CD4-positive, alpha-beta T cell treated with Interleukin-15 for 4 hours (primary cell): ENCODE results near the gene OSBP2.
"Not testable (repeated sequence)": the region's sequence is repeated elsewhere in the genome, so short reads cannot be mapped to it uniquely, and the experiment has no call there.

Experiments used
- DNase-seq: peaks from one replicate; pipeline ENCODE4 v3.0.0-alpha.2; 2020; ENCODE audit warnings: low spot score

The OSBP2 gene

GRCh38 chr22:30694640-30695350 is at the start of gene OSBP2:
Gene OSBP2, plus strand, starts transcription at chr22:30694874. Its CDS starts 36 bp downstream, at chr22:30694910.
- peak; percentile 10 for DNase-seq

- no peak for DNase-seq
These were observed 48.0 kb upstream of the OSBP2 start for GRCh38 chr22:30646518-30647160.

- DNase-seq, result no peak
These were observed 47.1 kb upstream of the OSBP2 start for GRCh38 chr22:30647536-30647935.

DNA sequence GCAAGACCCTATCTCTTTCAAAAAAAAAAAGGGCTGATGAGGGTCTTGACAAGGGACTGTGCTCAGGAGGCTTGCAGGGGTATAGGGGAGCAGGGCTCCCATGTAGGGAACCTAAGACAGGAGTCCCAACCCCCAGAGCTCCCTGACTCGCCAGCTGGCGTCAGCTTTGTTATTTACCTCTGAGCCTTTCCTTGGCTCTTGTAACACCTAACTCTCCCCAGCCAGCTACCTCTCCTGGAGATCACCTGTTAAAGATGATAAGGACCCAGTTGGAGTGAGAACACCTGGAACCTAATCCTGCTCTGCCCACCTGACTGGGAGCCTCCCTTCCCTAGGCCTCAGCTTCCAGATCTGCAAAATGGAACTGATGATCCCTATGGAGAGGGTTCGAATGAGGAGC is 45.8 kb upstream of the OSBP2 start:
- DNase-seq, result no peak

DNA sequence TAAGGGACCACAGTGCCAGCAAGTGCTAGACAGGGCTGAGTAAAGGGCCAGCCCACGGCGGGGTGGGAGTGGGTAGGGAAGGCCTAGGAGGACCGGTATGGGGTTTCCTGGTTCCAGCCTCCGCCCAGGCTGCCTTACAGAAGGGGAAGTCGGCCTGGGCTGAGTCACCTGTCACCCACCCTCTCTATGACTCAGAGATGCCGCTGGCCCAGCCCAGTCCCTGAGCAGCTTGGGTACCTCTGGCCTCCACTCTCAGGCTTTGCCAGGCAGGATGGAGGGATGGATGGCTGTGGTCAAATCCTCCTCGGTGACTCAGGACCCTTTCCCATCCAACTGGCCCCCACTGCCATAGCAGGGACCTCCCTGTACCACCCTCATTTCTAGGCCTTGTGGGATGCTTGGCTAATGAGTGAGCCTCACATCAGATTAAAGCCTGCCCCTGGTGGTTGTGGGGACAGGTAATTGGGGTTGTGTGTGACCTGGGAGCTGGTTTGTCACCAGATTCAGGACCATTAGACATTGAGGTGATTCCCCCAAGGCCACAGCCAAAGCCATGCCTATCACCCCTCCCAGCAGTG is 45.2 kb upstream of the OSBP2 start:
- peak; percentile 83 for DNase-seq

DNA sequence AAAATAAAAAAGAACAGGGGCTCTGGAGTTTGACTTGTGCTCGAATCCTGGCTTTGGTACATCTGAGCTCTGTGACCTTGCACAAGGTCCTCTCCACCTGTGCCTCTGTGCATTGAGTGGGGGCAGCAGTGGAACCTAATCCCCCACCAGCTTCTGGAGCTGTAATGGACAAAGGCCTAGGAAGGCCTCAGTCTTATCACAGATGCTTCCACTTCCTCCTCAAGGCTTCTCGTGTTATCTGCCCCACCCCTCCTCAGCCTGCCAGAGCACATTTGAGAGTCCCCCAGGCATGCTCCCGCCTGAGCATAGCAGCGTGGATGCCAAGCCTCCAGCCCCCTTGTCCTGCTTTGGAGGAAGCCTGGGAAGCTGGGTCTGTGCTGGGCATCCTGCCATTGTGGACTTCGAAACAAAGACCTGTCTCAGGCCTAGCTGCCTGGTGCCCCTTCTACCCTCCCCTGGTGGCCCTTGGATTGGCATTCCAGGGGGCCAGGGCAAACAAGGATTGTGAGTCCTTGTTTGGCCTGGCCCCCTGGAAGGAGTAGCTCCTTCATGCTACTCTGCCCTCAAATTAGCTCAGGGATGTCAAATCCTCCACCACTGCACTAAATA is 44.1 kb upstream of the OSBP2 start:
- no peak for DNase-seq

GRCh38 chr22:30652852-30653251 is 41.8 kb upstream of the OSBP2 start:
- DNase-seq, result no peak

GRCh38 chr22:30654361-30654760 is 40.3 kb upstream of the OSBP2 start:
- no peak for DNase-seq

- no peak for DNase-seq
These were observed 39.1 kb upstream of the OSBP2 start for GRCh38 chr22:30655532-30655931.

DNA sequence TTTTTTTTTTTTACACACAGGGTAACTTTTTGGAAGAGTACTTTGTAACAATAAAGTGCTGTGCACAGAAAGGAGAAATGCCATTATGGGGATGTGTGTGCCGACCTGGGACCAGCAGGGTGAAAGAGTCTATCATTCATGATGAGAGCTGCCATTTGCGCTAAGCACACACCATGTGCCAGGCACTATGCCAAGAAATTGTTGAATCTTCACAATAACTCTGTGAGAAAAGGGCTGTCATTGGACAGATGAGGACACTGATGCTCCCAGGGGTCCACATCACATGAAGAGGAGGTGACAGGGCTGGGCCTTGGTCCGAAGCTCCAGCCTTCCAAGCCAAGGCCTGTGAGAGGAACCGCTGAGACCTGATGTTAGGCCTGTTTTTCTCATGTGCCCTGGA is 32.6 kb upstream of the OSBP2 start:
- DNase-seq, result no peak

DNA sequence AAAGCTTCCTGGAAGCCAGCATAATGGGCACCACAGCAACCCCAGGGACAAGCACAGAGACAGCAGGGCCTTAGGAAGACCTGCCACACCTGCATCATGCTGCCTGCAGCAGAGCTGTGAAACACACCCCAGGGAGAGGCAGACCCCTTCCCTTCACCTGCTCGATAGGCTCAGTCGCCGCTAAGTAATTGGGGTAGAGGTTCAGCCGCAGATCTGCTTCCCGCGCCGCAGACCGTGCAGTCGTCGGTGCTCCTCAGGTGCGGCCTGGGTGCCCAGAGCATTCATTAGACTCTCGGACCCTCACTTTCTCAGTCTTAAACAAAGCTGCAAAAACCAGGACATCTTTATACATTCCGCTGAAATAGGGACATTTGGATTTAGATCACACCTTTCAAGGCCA is 29.9 kb upstream of the OSBP2 start:
- no peak for DNase-seq

GRCh38 chr22:30665266-30665665 is 29.4 kb upstream of the OSBP2 start:
- no peak for DNase-seq

GRCh38 chr22:30665786-30666185 is 28.9 kb upstream of the OSBP2 start:
- DNase-seq, result no peak

DNA sequence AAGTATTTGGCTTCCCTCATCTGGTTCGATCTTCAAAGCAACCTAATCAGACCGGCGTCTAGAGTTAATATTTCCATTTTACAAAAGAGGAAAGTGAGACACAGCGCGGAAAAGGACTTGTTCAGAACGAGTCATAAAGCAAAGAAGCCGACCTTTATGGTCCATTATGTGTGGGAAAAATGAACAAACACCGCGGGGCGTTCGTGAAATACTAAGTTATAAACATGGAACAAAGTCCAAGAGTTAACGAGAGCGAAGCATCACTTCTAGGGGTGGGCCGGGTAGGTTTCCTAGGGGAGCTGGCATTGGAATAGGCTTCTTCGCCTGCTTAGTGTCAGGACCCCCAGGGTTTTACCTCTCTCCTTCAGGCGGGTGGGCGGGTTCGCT is 27.6 kb upstream of the OSBP2 start:
- peak; percentile 6 for DNase-seq

DNA sequence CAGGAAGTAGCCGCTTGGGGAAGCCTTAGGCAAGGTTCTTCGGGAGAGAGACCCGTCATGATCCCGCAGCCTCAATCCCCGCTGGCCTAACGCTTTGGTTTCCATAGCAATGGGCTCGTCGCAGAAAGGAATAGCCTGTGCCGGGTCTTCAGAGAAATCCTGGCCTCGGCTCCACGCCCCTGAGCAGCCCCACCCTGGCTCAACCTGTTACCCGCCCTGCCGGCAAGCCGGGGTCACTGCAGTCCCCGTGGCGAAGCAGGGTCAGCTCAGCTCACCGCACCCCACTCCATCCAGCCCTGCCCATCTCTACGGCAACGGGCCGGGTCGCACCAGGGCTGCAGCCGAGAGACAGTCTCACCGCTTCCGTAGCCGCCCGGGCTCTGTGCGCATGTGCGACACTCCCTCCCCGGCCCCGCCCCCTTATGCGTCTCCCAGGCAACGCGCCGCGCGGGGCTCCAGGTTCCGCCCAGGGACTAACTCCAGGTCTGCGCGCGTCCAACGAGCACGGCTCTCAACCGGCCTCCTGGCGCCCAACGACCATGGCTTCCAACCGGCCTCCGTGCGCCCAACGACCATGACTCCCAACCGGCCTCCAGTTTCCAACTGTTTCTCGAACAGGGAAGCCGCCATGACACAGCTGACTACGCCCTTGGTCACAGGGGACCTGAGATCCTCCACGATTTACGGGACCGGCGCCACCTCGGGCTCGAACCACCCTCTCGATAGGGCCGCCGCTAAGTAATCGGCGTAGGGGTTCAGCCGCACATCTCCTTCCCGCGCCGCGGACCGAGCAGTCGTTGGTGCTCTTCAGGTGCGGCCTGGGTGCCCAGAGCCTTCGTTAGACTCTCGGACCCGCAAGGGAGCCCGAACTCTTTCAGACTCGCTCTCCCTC is 26.9 kb upstream of the OSBP2 start, which contains the start of gene DUSP18:
Gene DUSP18, minus strand, starts transcription at position 382 of the 892 bp plus-strand sequence. CDS start 3,872 bp downstream, outside the sequence.
- DNase-seq, result peak; percentile 96

GRCh38 chr22:30668386-30668710 is 26.3 kb upstream of the OSBP2 start:
- DNase-seq, result no peak

DNA sequence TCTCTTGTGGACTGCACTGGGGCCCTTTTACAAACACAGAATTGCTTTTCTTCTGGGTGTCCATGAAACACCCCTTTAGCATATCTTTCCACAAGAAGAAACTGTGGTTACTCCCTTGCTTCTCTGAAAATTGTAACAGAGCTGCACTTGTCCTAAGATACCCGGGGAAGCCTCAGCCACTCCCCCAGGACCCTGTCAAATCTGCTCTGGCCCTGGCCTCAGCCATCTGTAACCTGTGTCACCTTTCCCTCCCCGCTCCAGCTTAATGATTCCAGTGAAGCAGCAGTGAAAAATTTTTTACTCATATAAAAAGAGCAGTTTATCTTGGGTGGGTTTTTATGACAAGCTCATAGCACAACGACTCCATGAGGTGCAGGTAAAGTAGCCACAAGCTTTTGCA is 23.6 kb upstream of the OSBP2 start:
- no peak for DNase-seq

DNA sequence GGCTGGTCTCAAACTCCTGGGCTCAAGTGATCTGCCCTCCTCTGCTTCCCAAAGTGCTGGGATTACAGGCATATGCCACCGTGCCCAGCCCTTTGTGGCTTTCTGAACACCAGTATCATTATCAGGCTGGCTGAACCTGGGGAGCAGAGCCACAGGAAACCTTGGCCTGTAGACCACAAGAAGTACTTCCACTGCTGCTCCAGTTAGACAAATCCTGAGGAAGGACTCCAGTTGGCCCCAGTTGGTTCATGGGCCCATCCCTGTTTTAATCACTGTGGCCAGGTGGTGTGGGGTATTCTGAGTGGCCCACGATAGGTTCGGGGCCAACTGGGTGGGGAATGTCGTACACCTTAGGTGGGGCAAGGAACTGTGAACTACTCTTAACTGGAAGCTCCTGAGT is 21.5 kb upstream of the OSBP2 start:
- no peak for DNase-seq

GRCh38 chr22:30674482-30674881 is 20.2 kb upstream of the OSBP2 start:
- no peak for DNase-seq

GRCh38 chr22:30675436-30675835 is 19.2 kb upstream of the OSBP2 start:
- no peak for DNase-seq

DNA sequence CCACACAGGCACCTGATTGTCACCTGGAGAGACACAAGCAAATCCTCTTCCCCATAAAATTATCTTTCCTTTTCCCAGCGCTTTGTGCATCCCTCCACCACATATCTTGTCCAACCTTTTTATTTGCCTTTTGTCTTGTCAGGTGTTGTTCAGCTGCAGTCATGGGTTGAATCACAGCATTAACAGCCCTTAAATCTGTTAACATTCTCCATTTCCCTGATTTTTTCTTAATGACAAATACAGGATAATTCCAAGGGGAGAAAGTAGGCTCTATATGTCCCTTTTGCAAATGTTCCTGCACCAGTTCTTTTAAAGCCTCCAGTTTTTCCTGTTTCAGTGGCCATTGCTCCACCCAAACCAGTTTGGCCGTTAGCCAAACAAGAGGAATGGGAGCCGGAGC is 18.1 kb upstream of the OSBP2 start:
- DNase-seq, result not testable (repeated sequence)
